ENCODE results near the gene BMP3.
"Not testable (repeated sequence)": the region's sequence is repeated elsewhere in the genome, so short reads cannot be mapped to it uniquely, and the experiment has no call there.

The BMP3 gene

DNA sequence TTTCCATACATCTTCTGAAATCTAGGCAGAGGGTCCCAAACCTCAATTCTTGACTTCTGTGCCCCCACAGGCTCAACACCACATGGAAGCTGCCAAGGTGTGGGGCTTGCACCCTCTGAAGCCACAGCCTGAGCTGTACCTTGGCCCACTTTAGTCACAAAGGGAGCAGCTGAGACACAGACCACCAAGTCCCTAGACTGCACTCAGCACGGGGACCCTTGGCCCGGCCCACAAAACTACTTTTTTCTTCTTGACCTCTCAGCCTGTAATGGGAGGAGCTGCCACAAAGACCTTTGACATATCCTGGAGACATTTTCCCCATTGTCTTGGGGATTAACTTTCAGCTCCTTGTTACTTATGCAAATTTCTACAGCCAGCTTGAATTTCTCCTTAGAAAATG lies 13.9 kb upstream of the BMP3 start:
- not testable (repeated sequence) for H3K79me1 ChIP-seq (ENCODE audit: low read depth, low read length); H3K14ac ChIP-seq (ENCODE audit: low read length); H3K23ac ChIP-seq (ENCODE audit: low read depth, low read length, poor library complexity); H3K9ac ChIP-seq (ENCODE audit: low read depth, low read length, poor library complexity); H2AFZ ChIP-seq (ENCODE audit: low read length); H3K18ac ChIP-seq (ENCODE audit: low read length); H3K4ac ChIP-seq (ENCODE audit: low read length); H3K9me3 ChIP-seq (replicated peaks in 1 of 2; ENCODE audit: control insufficient read depth in 2 of 2, insufficient read depth in 1 of 2, low read depth in 1 of 2, low read length in 2 of 2); H3K27ac ChIP-seq (replicated peaks; ENCODE audit: low read length); H3K4me1 ChIP-seq (ENCODE audit: control insufficient read depth in 2 of 2, insufficient read depth in 1 of 2, low read depth in 1 of 2, low read length in 2 of 2); H2AK5ac ChIP-seq (ENCODE audit: low read depth, low read length); H2BK5ac ChIP-seq (ENCODE audit: low read length); H4K91ac ChIP-seq (ENCODE audit: low read depth, low read length, poor library complexity); H3K4me2 ChIP-seq (ENCODE audit: insufficient read depth, low read length, poor library complexity, severe bottlenecking); H3K4me3 ChIP-seq (ENCODE audit: low read length in 2 of 2); H2BK15ac ChIP-seq (ENCODE audit: low read length); DNase-seq (ENCODE audit: low spot score); H2BK12ac ChIP-seq (ENCODE audit: low read length); H3K36me3 ChIP-seq (replicated peaks in 1 of 2; ENCODE audit: control insufficient read depth in 2 of 2, insufficient read depth in 2 of 2, low read length in 2 of 2); H3K27me3 ChIP-seq (ENCODE audit: control insufficient read depth in 3 of 3, insufficient read depth in 3 of 3, low read depth in 1 of 3, low read length in 3 of 3); H2BK120ac ChIP-seq (ENCODE audit: low read depth, low read length); H4K8ac ChIP-seq (ENCODE audit: low read depth, low read length)
- WGBS, 2 donors (ENCODE audit: extremely low coverage in 2 of 2, insufficient read length in 2 of 2, insufficient replicate concordance in 1 of 2), result no CpG with 5 or more reads among the region's 2 CpGs

DNA sequence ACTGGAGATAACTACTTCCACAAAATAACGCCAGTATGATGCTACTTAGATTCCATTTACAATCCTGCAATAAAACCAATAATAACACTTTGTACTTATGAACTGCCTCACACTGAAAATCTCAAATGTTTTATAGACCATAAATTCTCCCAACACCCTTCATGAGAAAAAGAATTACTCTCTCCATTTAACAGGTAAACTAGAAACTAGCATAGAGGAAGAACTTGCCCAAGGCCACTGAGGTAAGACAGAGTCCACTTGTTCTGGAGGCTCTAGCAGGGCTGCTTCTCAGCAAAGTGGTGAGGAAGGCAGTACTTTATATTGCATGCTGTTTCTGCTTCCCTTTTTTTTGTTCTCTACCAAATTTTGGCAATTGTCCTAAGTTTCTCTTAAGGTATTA lies 11.5 kb upstream of the BMP3 start:
- no peak for DNase-seq (ENCODE audit: low spot score)
- Histone ChIP-seq H2BK120ac (ENCODE audit: low read depth, low read length) (no peak overlapping the region), H3K9me3 (replicated peaks in 1 of 2; ENCODE audit: control insufficient read depth in 2 of 2, insufficient read depth in 1 of 2, low read depth in 1 of 2, low read length in 2 of 2) (peaks cover 0 to 2% of the 10 kb centered on the region in 2 donors), H3K4ac (ENCODE audit: low read length) (no peak overlapping the region), H2AK5ac (ENCODE audit: low read depth, low read length) (no peak overlapping the region), H3K4me3 (ENCODE audit: low read length in 2 of 2) (no peak overlapping the region), H3K9ac (ENCODE audit: low read depth, low read length, poor library complexity) (no peak overlapping the region), H3K79me1 (ENCODE audit: low read depth, low read length) (no peaks in the 10 kb centered on the region), H3K36me3 (replicated peaks in 1 of 2; ENCODE audit: control insufficient read depth in 2 of 2, insufficient read depth in 2 of 2, low read length in 2 of 2) (no peaks in the 10 kb centered on the region), H2BK12ac (ENCODE audit: low read length) (no peak overlapping the region), H3K18ac (ENCODE audit: low read length) (no peak overlapping the region), H3K27me3 (ENCODE audit: control insufficient read depth in 3 of 3, insufficient read depth in 3 of 3, low read depth in 1 of 3, low read length in 3 of 3) (no peaks in the 10 kb centered on the region), H3K4me2 (ENCODE audit: insufficient read depth, low read length, poor library complexity, severe bottlenecking) (no peak overlapping the region), H4K8ac (ENCODE audit: low read depth, low read length) (no peak overlapping the region), H2BK5ac (ENCODE audit: low read length) (no peak overlapping the region), H3K4me1 (ENCODE audit: control insufficient read depth in 2 of 2, insufficient read depth in 1 of 2, low read depth in 1 of 2, low read length in 2 of 2) (no peaks in the 10 kb centered on the region), H2BK15ac (ENCODE audit: low read length) (no peak overlapping the region), H3K23ac (ENCODE audit: low read depth, low read length, poor library complexity) (no peak overlapping the region), H3K27ac (replicated peaks; ENCODE audit: low read length) (no peak overlapping the region), H4K91ac (ENCODE audit: low read depth, low read length, poor library complexity) (no peak overlapping the region), H3K14ac (ENCODE audit: low read length) (no peak overlapping the region), H2AFZ (ENCODE audit: low read length) (no peak overlapping the region)
- no CpG with 5 or more reads among the region's 1 CpG for WGBS, 2 donors (ENCODE audit: extremely low coverage in 2 of 2, insufficient read length in 2 of 2, insufficient replicate concordance in 1 of 2)

- Histone ChIP-seq H3K23ac (ENCODE audit: low read depth, low read length, poor library complexity) (no peak overlapping the region), H3K4me1 (ENCODE audit: control insufficient read depth in 2 of 2, insufficient read depth in 1 of 2, low read depth in 1 of 2, low read length in 2 of 2) (no peaks in the 10 kb centered on the region), H2BK12ac (ENCODE audit: low read length) (no peak overlapping the region), H4K91ac (ENCODE audit: low read depth, low read length, poor library complexity) (no peak overlapping the region), H3K9me3 (replicated peaks in 1 of 2; ENCODE audit: control insufficient read depth in 2 of 2, insufficient read depth in 1 of 2, low read depth in 1 of 2, low read length in 2 of 2) (no peaks in the 10 kb centered on the region), H2AK5ac (ENCODE audit: low read depth, low read length) (no peak overlapping the region), H4K8ac (ENCODE audit: low read depth, low read length) (no peak overlapping the region), H3K36me3 (replicated peaks in 1 of 2; ENCODE audit: control insufficient read depth in 2 of 2, insufficient read depth in 2 of 2, low read length in 2 of 2) (no peaks in the 10 kb centered on the region), H3K4ac (ENCODE audit: low read length) (no peak overlapping the region), H2BK120ac (ENCODE audit: low read depth, low read length) (no peak overlapping the region), H3K79me1 (ENCODE audit: low read depth, low read length) (no peaks in the 10 kb centered on the region), H2AFZ (ENCODE audit: low read length) (no peak overlapping the region), H3K27me3 (ENCODE audit: control insufficient read depth in 3 of 3, insufficient read depth in 3 of 3, low read depth in 1 of 3, low read length in 3 of 3) (no peaks in the 10 kb centered on the region), H2BK15ac (ENCODE audit: low read length) (no peak overlapping the region), H3K27ac (replicated peaks; ENCODE audit: low read length) (no peak overlapping the region), H2BK5ac (ENCODE audit: low read length) (no peak overlapping the region), H3K4me2 (ENCODE audit: insufficient read depth, low read length, poor library complexity, severe bottlenecking) (no peak overlapping the region), H3K14ac (ENCODE audit: low read length) (no peak overlapping the region), H3K9ac (ENCODE audit: low read depth, low read length, poor library complexity) (no peak overlapping the region), H3K4me3 (ENCODE audit: low read length in 2 of 2) (no peak overlapping the region), H3K18ac (ENCODE audit: low read length) (no peak overlapping the region)
- WGBS, 2 donors (ENCODE audit: extremely low coverage in 2 of 2, insufficient read length in 2 of 2, insufficient replicate concordance in 1 of 2), result no CpG with 5 or more reads among the region's 5 CpGs
- DNase-seq (ENCODE audit: low spot score), result no peak
Observed at GRCh38 chr4:81021142-81021944, 9.2 kb upstream of the BMP3 start.

DNA sequence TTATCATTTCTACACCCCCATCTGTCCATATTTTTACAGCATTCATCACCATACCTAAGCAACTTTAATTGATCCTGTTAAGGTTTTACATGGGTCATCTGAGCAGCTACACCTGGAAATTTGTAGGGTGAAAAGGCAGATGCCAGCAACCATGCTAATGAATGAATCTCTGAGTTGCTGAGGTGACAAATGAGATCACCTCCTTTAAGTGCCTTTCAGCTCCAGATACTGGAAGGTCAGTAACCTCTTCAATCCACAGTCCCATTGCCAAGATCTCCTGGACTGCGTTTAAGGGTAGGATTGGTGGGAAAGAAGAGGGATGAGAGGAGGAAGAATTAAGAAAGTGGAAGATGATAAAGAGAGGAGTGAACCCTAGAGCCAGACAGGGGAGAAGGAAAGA lies 8.5 kb upstream of the BMP3 start:
- H2BK5ac ChIP-seq (ENCODE audit: low read length), result no peak overlapping the region
- H3K27ac ChIP-seq (replicated peaks; ENCODE audit: low read length), result no peak overlapping the region
- no peak overlapping the region for H4K91ac ChIP-seq (ENCODE audit: low read depth, low read length, poor library complexity)
- no peak overlapping the region for H3K4me2 ChIP-seq (ENCODE audit: insufficient read depth, low read length, poor library complexity, severe bottlenecking)
- H3K36me3 ChIP-seq (replicated peaks in 1 of 2; ENCODE audit: control insufficient read depth in 2 of 2, insufficient read depth in 2 of 2, low read length in 2 of 2), result no peaks in the 10 kb centered on the region
- WGBS, 2 donors (ENCODE audit: extremely low coverage in 2 of 2, insufficient read length in 2 of 2, insufficient replicate concordance in 1 of 2), result no CpG with 5 or more reads among the region's 1 CpG
- H3K4me1 ChIP-seq (ENCODE audit: control insufficient read depth in 2 of 2, insufficient read depth in 1 of 2, low read depth in 1 of 2, low read length in 2 of 2), result no peaks in the 10 kb centered on the region
- no peak overlapping the region for H2BK12ac ChIP-seq (ENCODE audit: low read length)
- H3K9me3 ChIP-seq (replicated peaks in 1 of 2; ENCODE audit: control insufficient read depth in 2 of 2, insufficient read depth in 1 of 2, low read depth in 1 of 2, low read length in 2 of 2), result no peaks in the 10 kb centered on the region
- no peak overlapping the region for H3K23ac ChIP-seq (ENCODE audit: low read depth, low read length, poor library complexity)
- no peak overlapping the region for H2AK5ac ChIP-seq (ENCODE audit: low read depth, low read length)
- DNase-seq (ENCODE audit: low spot score), result no peak
- no peak overlapping the region for H3K4ac ChIP-seq (ENCODE audit: low read length)
- no peak overlapping the region for H2BK120ac ChIP-seq (ENCODE audit: low read depth, low read length)
- H3K4me3 ChIP-seq (ENCODE audit: low read length in 2 of 2), result no peak overlapping the region
- no peak overlapping the region for H2BK15ac ChIP-seq (ENCODE audit: low read length)
- H3K9ac ChIP-seq (ENCODE audit: low read depth, low read length, poor library complexity), result no peak overlapping the region
- H2AFZ ChIP-seq (ENCODE audit: low read length), result no peak overlapping the region
- no peaks in the 10 kb centered on the region for H3K27me3 ChIP-seq (ENCODE audit: control insufficient read depth in 3 of 3, insufficient read depth in 3 of 3, low read depth in 1 of 3, low read length in 3 of 3)
- no peak overlapping the region for H3K14ac ChIP-seq (ENCODE audit: low read length)
- H3K79me1 ChIP-seq (ENCODE audit: low read depth, low read length), result no peaks in the 10 kb centered on the region
- H3K18ac ChIP-seq (ENCODE audit: low read length), result no peak overlapping the region
- no peak overlapping the region for H4K8ac ChIP-seq (ENCODE audit: low read depth, low read length)
